BLaER1 (cell line): ENCODE data around the gene ULK4.
"Not testable (repeated sequence)": the region's sequence is repeated elsewhere in the genome, so short reads cannot be mapped to it uniquely, and the experiment has no call there.

Experiments
- H3K27ac ChIP-seq: shearing (Covaris generic); formaldehyde crosslinking; 2 replicates; pipeline ENCODE4 v1.8.1; 2022
- H3K27me3 ChIP-seq: shearing (Covaris generic); formaldehyde crosslinking; 2 replicates; pipeline ENCODE4 v1.8.1; 2022
- H3K36me3 ChIP-seq: shearing (Covaris generic); formaldehyde crosslinking; 2 replicates; pipeline ENCODE4 v1.8.1; 2022
- H3K4me1 ChIP-seq: shearing (Covaris generic); formaldehyde crosslinking; 2 replicates; pipeline ENCODE4 v1.8.1; 2022
- H3K4me2 ChIP-seq: shearing (Covaris generic); formaldehyde crosslinking; 2 replicates; pipeline ENCODE4 v1.8.1; 2022
- H3K4me3 ChIP-seq: shearing (Covaris generic); formaldehyde crosslinking; 2 replicates; pipeline ENCODE4 v1.8.1; 2022
- H3K9ac ChIP-seq: shearing (Covaris generic); formaldehyde crosslinking; 2 replicates; pipeline ENCODE4 v1.8.1; 2022
- H3K9me3 ChIP-seq: shearing (Covaris generic); formaldehyde crosslinking; 2 replicates; pipeline ENCODE4 v1.8.1; 2022
- H4K20me1 ChIP-seq: shearing (Covaris generic); formaldehyde crosslinking; 2 replicates; pipeline ENCODE4 v1.8.1; 2022
- Cebpa-rat ChIP-seq: shearing (Covaris generic); IDR thresholded peaks from 2 replicates; pipeline ENCODE4 v1.8.1; 2022

Gene ULK4

GRCh38 chr3:41792806-41793205 lies 169.1 kb downstream of the ULK4 start:
- H3K4me2 ChIP-seq = no peak overlapping the region
- no peaks in the 10 kb centered on the region for H3K4me1 ChIP-seq
- no peaks in the 10 kb centered on the region for H4K20me1 ChIP-seq
- no peaks in the 10 kb centered on the region for H3K27me3 ChIP-seq
- no peak for TF ChIP-seq Cebpa-rat
- no peak overlapping the region for H3K4me3 ChIP-seq
- no peak overlapping the region for H3K9ac ChIP-seq
- H3K9me3 ChIP-seq = no peaks in the 10 kb centered on the region
- H3K27ac ChIP-seq = no peak overlapping the region
- H3K36me3 ChIP-seq = no peaks in the 10 kb centered on the region

- Histone ChIP-seq H3K27me3 (no peaks in the 10 kb centered on the region), H3K4me1 (no peaks in the 10 kb centered on the region), H3K4me3 (no peak overlapping the region), H3K9ac (no peak overlapping the region), H3K4me2 (no peak overlapping the region), H3K27ac (no peak overlapping the region), H3K36me3 (no peaks in the 10 kb centered on the region), H3K9me3 (no peaks in the 10 kb centered on the region), H4K20me1 (no peaks in the 10 kb centered on the region)
- no peak for TF ChIP-seq Cebpa-rat
Observed at GRCh38 chr3:41769106-41769505, 192.8 kb downstream of the ULK4 start.

GRCh38 chr3:41768363-41768762 lies 193.5 kb downstream of the ULK4 start:
- H3K27ac ChIP-seq = no peak overlapping the region
- H3K27me3 ChIP-seq = no peaks in the 10 kb centered on the region
- no peaks in the 10 kb centered on the region for H4K20me1 ChIP-seq
- H3K9ac ChIP-seq = no peak overlapping the region
- TF ChIP-seq Cebpa-rat = no peak
- no peaks in the 10 kb centered on the region for H3K36me3 ChIP-seq
- no peak overlapping the region for H3K4me2 ChIP-seq
- H3K4me1 ChIP-seq = no peaks in the 10 kb centered on the region
- H3K9me3 ChIP-seq = no peaks in the 10 kb centered on the region
- no peak overlapping the region for H3K4me3 ChIP-seq

- H3K27me3 ChIP-seq, H3K4me1 ChIP-seq, H4K20me1 ChIP-seq, H3K27ac ChIP-seq, H3K4me2 ChIP-seq, H3K9ac ChIP-seq, H3K36me3 ChIP-seq, H3K9me3 ChIP-seq, H3K4me3 ChIP-seq: not testable (repeated sequence)
Observed at GRCh38 chr3:41762867-41763266, 199.0 kb downstream of the ULK4 start.

- H3K4me1 ChIP-seq = peaks cover 7% of the 10 kb centered on the region; the same call in 1 of the 2 replicates
- no peak overlapping the region for H3K27ac ChIP-seq
- H3K4me3 ChIP-seq = no peak overlapping the region
- no peaks in the 10 kb centered on the region; the same call in 1 of the 2 replicates for H3K36me3 ChIP-seq
- H3K27me3 ChIP-seq = no peaks in the 10 kb centered on the region
- no peaks in the 10 kb centered on the region for H4K20me1 ChIP-seq
- no peaks in the 10 kb centered on the region for H3K9me3 ChIP-seq
- no peak overlapping the region for H3K9ac ChIP-seq
- H3K4me2 ChIP-seq = no peak overlapping the region
- no peak for TF ChIP-seq Cebpa-rat
Observed at GRCh38 chr3:41753651-41754050, 208.3 kb downstream of the ULK4 start.

- no peaks in the 10 kb centered on the region for H3K9me3 ChIP-seq
- H3K4me2 ChIP-seq = no peak overlapping the region
- H3K4me1 ChIP-seq = peaks cover 13% of the 10 kb centered on the region
- H3K36me3 ChIP-seq = no peaks in the 10 kb centered on the region; the same call in 1 of the 2 replicates
- H3K27ac ChIP-seq = no peak overlapping the region
- no peaks in the 10 kb centered on the region for H4K20me1 ChIP-seq
- H3K27me3 ChIP-seq = no peaks in the 10 kb centered on the region
- H3K4me3 ChIP-seq = no peak overlapping the region
- no peak for TF ChIP-seq Cebpa-rat
- no peak overlapping the region for H3K9ac ChIP-seq
Observed at GRCh38 chr3:41751597-41751996, 210.3 kb downstream of the ULK4 start.

GRCh38 chr3:41749988-41750387 lies 211.9 kb downstream of the ULK4 start:
- Histone ChIP-seq H3K27ac (no peak overlapping the region), H3K36me3 (no peaks in the 10 kb centered on the region; the same call in 1 of the 2 replicates), H3K4me2 (no peak overlapping the region), H3K9me3 (no peaks in the 10 kb centered on the region), H3K9ac (no peak overlapping the region), H3K4me3 (no peak overlapping the region), H3K27me3 (no peaks in the 10 kb centered on the region), H4K20me1 (no peaks in the 10 kb centered on the region), H3K4me1 (peaks cover 13% of the 10 kb centered on the region)
- no peak for TF ChIP-seq Cebpa-rat

GRCh38 chr3:41746215-41746614 lies 215.7 kb downstream of the ULK4 start:
- H3K4me2 ChIP-seq = no peak overlapping the region
- H3K9me3 ChIP-seq = no peaks in the 10 kb centered on the region
- TF ChIP-seq Cebpa-rat = no peak
- no peaks in the 10 kb centered on the region for H4K20me1 ChIP-seq
- peaks cover 6% of the 10 kb centered on the region for H3K4me1 ChIP-seq
- no peak overlapping the region for H3K9ac ChIP-seq
- H3K27ac ChIP-seq = no peak overlapping the region
- no peaks in the 10 kb centered on the region for H3K27me3 ChIP-seq
- no peaks in the 10 kb centered on the region; the same call in 1 of the 2 replicates for H3K36me3 ChIP-seq
- no peak overlapping the region for H3K4me3 ChIP-seq

- H3K36me3 ChIP-seq = no peaks in the 10 kb centered on the region
- no peaks in the 10 kb centered on the region for H4K20me1 ChIP-seq
- 0 out of 2 replicates have a peak, but pooled peaks cover 4% of the 10 kb centered on the region for H3K9me3 ChIP-seq
- no peak for TF ChIP-seq Cebpa-rat
- H3K4me3 ChIP-seq = no peak overlapping the region
- no peaks in the 10 kb centered on the region for H3K27me3 ChIP-seq
- H3K4me1 ChIP-seq = no peaks in the 10 kb centered on the region
- H3K27ac ChIP-seq = no peak overlapping the region
- no peak overlapping the region for H3K9ac ChIP-seq
- H3K4me2 ChIP-seq = no peak overlapping the region
Observed at GRCh38 chr3:41742121-41742520, 219.8 kb downstream of the ULK4 start.

GRCh38 chr3:41740374-41740886 lies 221.5 kb downstream of the ULK4 start:
- Histone ChIP-seq H3K36me3 (no peaks in the 10 kb centered on the region), H3K9ac (no peak overlapping the region), H3K4me3 (no peak overlapping the region), H3K4me2 (no peak overlapping the region), H3K4me1 (no peaks in the 10 kb centered on the region), H4K20me1 (no peaks in the 10 kb centered on the region), H3K9me3 (0 out of 2 replicates have a peak, but pooled peaks cover 4% of the 10 kb centered on the region), H3K27ac (no peak overlapping the region), H3K27me3 (no peaks in the 10 kb centered on the region)
- TF ChIP-seq Cebpa-rat = no peak

GRCh38 chr3:41726891-41727290 lies 235.0 kb downstream of the ULK4 start:
- no peaks in the 10 kb centered on the region for H3K27me3 ChIP-seq
- H3K9ac ChIP-seq = no peak overlapping the region
- H3K27ac ChIP-seq = no peak overlapping the region
- no peaks in the 10 kb centered on the region for H3K4me1 ChIP-seq
- no peaks in the 10 kb centered on the region for H4K20me1 ChIP-seq
- no peak overlapping the region for H3K4me2 ChIP-seq
- TF ChIP-seq Cebpa-rat = no peak
- no peaks in the 10 kb centered on the region for H3K9me3 ChIP-seq
- H3K4me3 ChIP-seq = no peak overlapping the region
- H3K36me3 ChIP-seq = no peaks in the 10 kb centered on the region
